Retinal pigment epithelial cell (primary cell): ENCODE results near the gene IRAK4.
"Not testable (repeated sequence)": the region's sequence is repeated elsewhere in the genome, so short reads cannot be mapped to it uniquely, and the experiment has no call there.

Source experiments
- DNase-seq: peaks from one replicate; pipeline ENCODE4 v3.0.0-alpha.2; 2010; ENCODE audit warnings: low read depth
- H3K4me3 ChIP-seq: 2 replicates; pipeline ENCODE4 v1.5.1; 2011; ENCODE audit warnings: mild to moderate bottlenecking, low read length, control low read depth, moderate library complexity
- TF ChIP-seq, protein P1 (sequence below): conservative IDR thresholded peaks from 2 replicates; pipeline ENCODE4 v1.5.1; 2011; ENCODE audit warnings: low read depth, low read length, control low read depth, inconsistent platforms

IRAK4 gene

DNA sequence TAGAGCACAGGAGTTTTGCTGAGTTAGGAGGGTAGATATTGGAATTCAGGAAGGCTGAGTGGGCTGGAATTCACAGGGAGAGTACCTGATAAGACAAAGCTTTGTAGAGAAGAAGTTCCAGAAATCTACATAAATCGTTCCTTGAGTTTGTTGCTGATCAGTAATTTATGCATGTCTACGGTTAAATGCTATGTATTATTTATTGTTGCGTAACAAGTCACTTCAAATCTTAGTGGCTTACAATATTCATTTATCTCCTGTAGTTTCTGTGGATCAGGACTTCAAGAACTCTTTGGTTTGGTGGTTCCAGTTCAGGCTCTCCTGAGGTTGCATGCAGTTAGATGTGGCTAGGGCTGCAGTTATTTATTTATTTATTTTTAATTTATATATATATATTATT is 7.9 kb upstream of the IRAK4 start:
- TF ChIP-seq, protein P1, sequence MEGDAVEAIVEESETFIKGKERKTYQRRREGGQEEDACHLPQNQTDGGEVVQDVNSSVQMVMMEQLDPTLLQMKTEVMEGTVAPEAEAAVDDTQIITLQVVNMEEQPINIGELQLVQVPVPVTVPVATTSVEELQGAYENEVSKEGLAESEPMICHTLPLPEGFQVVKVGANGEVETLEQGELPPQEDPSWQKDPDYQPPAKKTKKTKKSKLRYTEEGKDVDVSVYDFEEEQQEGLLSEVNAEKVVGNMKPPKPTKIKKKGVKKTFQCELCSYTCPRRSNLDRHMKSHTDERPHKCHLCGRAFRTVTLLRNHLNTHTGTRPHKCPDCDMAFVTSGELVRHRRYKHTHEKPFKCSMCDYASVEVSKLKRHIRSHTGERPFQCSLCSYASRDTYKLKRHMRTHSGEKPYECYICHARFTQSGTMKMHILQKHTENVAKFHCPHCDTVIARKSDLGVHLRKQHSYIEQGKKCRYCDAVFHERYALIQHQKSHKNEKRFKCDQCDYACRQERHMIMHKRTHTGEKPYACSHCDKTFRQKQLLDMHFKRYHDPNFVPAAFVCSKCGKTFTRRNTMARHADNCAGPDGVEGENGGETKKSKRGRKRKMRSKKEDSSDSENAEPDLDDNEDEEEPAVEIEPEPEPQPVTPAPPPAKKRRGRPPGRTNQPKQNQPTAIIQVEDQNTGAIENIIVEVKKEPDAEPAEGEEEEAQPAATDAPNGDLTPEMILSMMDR: no peak
- H3K4me3 ChIP-seq: no peak overlapping the region
- no peak for DNase-seq

DNA sequence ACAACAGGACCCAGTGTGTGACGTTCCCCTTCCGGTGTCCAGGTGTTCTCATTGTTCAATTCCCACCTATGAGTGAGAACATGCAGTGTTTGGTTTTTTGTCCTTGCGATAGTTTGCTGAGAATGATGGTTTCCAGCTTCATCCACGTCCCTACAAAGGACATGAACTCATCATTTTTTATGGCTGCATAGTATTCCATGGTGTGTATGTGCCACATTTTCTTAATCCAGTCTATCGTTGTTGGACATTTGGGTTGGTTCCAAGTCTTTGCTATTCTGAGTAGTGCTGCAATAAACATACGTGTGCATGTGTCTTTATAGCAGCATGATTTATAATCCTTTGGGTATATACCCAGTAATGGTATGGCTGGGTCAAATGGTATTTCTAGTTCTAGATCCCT is 7.4 kb upstream of the IRAK4 start:
- H3K4me3 ChIP-seq, DNase-seq: not testable (repeated sequence)

DNA sequence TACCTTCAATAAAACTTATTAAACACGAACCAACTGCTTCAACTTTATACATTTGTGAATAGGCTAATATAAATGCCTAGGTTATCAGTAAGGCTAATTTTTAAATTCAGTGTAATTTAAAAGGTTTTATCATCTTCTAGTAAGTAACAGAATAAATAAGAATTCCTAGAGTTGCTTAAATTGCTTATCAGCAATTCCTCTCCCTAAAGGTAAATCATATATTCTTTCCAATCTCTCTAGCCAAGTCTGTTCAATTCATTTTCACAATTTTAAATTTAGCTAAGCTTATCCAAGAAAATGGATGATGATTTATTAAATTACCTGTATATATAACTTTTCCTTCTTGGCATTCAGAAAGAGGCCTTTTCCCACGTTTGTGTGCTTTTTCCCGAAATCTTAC is 4.7 kb upstream of the IRAK4 start:
- TF ChIP-seq, protein P1: no peak
- no peak for DNase-seq
- no peak overlapping the region for H3K4me3 ChIP-seq

DNA sequence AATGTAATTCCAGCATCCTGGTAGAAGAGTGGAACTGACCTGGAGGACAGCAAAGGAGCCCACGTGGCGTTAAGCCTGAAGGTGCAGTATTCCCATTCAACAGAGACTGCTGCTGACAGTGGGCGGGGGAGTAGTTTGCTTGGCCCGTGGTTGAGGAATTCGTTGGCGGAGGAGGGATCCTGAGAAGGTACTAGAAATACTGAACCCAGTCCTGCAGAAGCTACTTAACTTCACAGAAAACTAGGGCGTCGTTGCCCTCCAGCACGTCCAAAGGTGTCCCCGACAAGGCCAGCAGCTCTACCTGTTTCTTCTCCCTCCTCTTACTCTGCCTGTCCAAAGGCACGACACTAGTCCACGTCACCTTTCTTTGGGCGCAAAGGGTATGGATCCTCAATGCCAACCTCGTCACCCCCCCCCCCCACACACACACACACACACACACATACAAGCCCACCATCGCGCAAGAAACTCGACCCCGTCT is 464 bp upstream of the IRAK4 start:
- H3K4me3 ChIP-seq: peak overlapping the region; percentile 84
- peak; percentile 11 for DNase-seq
- TF ChIP-seq, protein P1: no peak

DNA sequence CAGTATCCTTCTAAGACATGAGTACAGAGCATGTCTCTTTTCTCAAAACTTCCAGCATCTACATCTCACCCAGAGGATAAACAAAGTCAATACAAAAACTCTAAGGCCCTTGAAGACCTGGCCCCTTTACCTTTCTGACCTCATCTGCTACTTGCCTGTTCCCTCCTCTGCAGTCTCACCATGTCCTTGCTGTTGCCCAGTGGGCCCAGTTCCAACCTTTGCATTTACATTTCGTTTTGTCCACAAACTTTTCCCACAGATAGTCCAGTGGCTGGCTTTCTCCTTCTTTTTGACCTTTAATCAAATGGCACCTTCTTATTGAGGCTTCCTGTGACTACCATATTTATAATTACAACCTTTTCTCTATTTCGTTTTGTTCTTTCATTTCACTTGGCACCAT is 1.6 kb downstream of the IRAK4 start:
- DNase-seq: no peak
- TF ChIP-seq, protein P1: no peak
- H3K4me3 ChIP-seq: no peak overlapping the region

DNA sequence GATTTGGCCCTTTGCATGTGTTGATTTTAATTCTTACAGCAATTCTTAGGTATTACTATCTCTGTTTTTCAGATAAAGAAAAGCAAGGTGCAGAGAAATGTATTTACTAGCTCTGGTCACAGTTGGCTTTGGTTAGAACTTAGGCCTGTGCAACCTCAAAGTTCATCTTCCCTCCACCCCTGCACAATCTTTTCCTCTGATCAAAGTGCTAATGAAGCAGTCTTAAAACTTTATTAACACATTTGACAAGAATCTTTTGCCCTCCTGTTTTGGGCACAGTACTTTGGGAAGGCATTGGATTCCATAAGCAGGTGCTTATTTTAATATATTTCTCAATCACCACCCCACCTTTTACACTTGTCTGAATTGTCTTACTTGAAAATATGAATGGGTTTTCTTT is 2.7 kb downstream of the IRAK4 start:
- H3K4me3 ChIP-seq: no peak overlapping the region

DNA sequence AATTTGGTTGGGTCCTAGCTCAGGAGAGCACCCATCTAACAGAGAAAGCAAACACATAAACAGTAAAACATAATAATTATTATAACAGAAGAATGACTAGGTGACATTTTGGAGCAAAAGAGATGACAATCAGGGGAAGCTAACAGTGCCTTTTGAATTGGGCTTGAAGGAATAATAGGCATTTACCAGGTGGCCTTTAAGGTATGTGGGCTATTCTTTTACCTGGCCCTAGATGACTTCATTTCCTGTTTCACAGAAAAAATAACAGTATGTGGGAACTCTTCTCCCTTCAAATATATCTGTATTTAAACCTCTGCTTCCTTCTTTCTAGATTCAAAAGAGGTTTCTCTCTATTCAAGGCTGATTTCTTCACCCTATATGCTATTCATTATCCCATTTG is 3.8 kb downstream of the IRAK4 start:
- DNase-seq: no peak
- TF ChIP-seq, protein P1: no peak
- no peak overlapping the region for H3K4me3 ChIP-seq

More for the DNA sequence above, 2.7 kb downstream of the IRAK4 start:
- TF ChIP-seq, protein P1: no peak
- DNase-seq: no peak

DNA sequence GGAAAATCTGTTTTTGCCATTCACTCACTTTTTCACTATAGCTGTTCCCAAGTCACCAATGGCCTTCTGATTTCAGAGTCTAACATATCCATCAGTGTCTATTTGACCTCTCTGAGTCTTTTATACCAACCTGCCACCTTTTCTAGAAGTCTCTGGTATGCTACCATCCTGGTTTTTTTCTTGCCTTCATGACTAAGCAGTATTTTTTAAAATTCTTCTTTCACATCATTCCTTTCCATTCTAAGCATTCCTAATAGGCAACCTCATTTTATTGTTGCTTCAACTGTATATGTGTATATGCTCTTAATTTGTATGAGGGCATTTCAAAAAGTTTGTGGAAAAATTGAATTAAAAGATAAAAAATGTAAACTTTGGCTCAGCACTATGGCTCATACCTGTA is 5.0 kb downstream of the IRAK4 start:
- no peak overlapping the region for H3K4me3 ChIP-seq
- TF ChIP-seq, protein P1: no peak
- no peak for DNase-seq
